Keratinocyte (primary cell): ENCODE results near the gene MTHFD1L.

Experiments used
- CTCF ChIP-seq, 3 experiments: IDR thresholded peaks in 1 of 3; conservative IDR thresholded peaks in 1 of 3; optimal IDR thresholded peaks in 1 of 3; 2 replicates in 2 of 3; 3 replicates in 1 of 3; pipeline versions ENCODE3 to v1.5.1; 2011; ENCODE audit warnings: low read length in 3 of 3, mild to moderate bottlenecking in 3 of 3, moderate library complexity in 2 of 3, control low read depth in 1 of 3, inconsistent platforms in 1 of 3; ENCODE audit not compliant: insufficient read depth in 2 of 3; ENCODE audit errors: extremely low read depth in 1 of 3
- EZH2 ChIP-seq: IDR thresholded peaks from one replicate; pipeline ENCODE4 v1.6.1; 2012; ENCODE audit warnings: inconsistent platforms, mild to moderate bottlenecking, low read length, moderate library complexity

GRCh38 chr6:151021896-151022295 is 156.4 kb downstream of the MTHFD1L start:
- TF ChIP-seq CTCF (optimal IDR thresholded peaks at IDR 0.05 in 1 of 3, IDR thresholded peaks at IDR 0.05 in 1 of 3, conservative IDR thresholded peaks at IDR 0.05 in 1 of 3; ENCODE audit: extremely low read depth in 1 of 3, insufficient read depth in 2 of 3, low read length in 3 of 3) (no peak), EZH2 (no peak)
